NCI-H2107 (cell line): ENCODE results near the gene DEPDC7.

ENCODE experiments used
- DNase-seq: peaks from one replicate; lab custom pipeline; 2025; lab: John Stamatoyannopoulos, UW

Gene DEPDC7

GRCh38 chr11:33060271-33060670 is 44.6 kb downstream of the DEPDC7 start:
- no peak for DNase-seq

- no peak for DNase-seq
Observed at GRCh38 chr11:33062137-33062536, 46.5 kb downstream of the DEPDC7 start.

- no peak for DNase-seq
Observed at GRCh38 chr11:33063326-33063881, 47.7 kb downstream of the DEPDC7 start.

GRCh38 chr11:33064033-33064825 is 48.6 kb downstream of the DEPDC7 start:
- DNase-seq: no peak

GRCh38 chr11:33064866-33065265 is 49.2 kb downstream of the DEPDC7 start:
- no peak for DNase-seq

- DNase-seq: peak; percentile 31
Observed at GRCh38 chr11:33065445-33066178, 49.9 kb downstream of the DEPDC7 start.

GRCh38 chr11:33067294-33067693 is 51.6 kb downstream of the DEPDC7 start:
- no peak for DNase-seq

- DNase-seq: no peak
Observed at GRCh38 chr11:33068611-33069340, 53.1 kb downstream of the DEPDC7 start.

GRCh38 chr11:33072465-33072864 is 56.8 kb downstream of the DEPDC7 start:
- DNase-seq: no peak
